Measurements from ENCODE around the gene CFP.

Gene CFP

DNA sequence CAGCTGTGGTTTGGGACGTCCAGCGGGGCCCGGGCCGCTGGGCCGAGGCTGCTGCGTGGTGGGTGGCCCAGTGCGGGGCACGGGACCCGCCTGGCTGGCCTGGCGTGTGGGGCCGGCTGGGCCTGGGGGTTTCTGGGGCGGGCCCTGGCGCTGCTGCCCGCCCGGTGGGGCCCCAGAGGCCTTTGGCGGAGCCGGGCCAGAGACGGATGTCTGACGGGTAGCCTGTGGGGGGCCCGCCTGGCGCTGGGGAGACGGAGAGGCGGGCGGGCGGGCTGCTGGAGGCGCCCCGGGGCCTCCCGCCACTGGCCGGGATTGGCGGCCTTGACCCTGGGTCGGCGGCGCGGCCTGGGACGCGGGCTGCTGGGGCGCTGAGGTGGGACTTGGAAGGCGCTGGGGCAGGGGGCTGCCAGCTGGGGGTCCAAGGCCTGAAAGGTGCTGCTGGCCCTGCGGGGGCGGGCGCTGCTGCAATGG lies 55.6 kb downstream of the CFP start:
- DNase-seq (ENCODE audit: low spot score) = no peak

DNA sequence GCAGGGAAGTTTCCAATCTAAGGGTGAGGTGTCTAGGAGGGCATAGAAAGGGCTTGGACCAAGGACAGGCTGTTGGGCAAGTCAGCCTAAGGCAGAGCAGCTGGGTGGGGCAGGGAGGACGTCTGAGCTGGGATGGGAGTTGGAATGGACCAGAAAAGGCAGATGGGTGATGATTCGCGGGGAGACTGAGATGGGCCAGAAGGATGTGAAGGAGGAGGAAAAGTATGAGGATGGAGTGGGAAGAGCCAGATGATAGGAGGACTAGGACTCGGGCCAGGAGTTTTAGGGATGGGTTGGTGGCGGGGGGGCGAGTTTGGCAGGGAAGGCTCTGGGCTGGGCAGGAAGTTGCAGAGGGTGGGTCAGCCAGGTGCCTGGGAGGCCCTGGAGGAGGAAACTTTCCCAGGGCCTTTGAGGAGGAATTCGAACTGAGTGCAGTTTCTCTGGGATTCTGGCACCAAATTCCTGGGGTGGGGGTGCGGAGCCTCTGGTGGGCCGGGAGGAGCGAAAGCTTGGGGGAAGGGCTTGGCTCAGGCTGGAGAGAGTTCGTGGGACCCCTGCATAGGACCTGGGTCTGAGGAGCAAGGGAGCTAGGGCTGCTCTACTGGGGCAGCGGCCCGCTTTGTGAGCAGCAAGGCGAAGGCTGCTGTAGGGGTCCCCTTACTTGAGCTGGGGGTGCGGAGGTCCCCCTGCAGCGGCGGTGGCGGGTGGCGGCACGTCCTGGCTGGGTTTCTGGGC lies 56.2 kb downstream of the CFP start:
- peak; percentile 32 for DNase-seq (ENCODE audit: low spot score)

Measured in kidney tubule cell (primary cell).